Neural progenitor cell (in vitro differentiated cells): ENCODE data around the gene CCNK. TPM values are rescaled to one million over a fixed set of nuclear protein-coding genes. Genes with fewer than 3 reads are reported as not detected.

Source experiments
- DNase-seq: peaks from one replicate; pipeline ENCODE4 v3.0.0-alpha.2; 2016; ENCODE audit warnings: low spot score
- H2AFZ ChIP-seq: fragments of 200-600 bp; sonication (generic); replicated peaks from 2 replicates; pipeline ENCODE4 v1.6.1; 2016; ENCODE audit warnings: antibody characterized with exemption
- H3F3A ChIP-seq: fragments of 200-600 bp; sonication (generic); 2 replicates; pipeline ENCODE4 v1.6.1; 2016; ENCODE audit warnings: antibody characterized with exemption, low read depth
- H3K27ac ChIP-seq: fragments of 200-600 bp; sonication (generic); 2 replicates; pipeline ENCODE4 v1.5.1; 2016; ENCODE audit warnings: mild to moderate bottlenecking
- H3K27me3 ChIP-seq: fragments of 200-600 bp; sonication (generic); 2 replicates; pipeline ENCODE4 v1.6.1; 2016; ENCODE audit warnings: mild to moderate bottlenecking, moderate library complexity
- H3K36me3 ChIP-seq: fragments of 200-600 bp; sonication (generic); 2 replicates; pipeline ENCODE4 v1.5.1; 2016
- H3K4me1 ChIP-seq: fragments of 200-600 bp; sonication (generic); 2 replicates; pipeline ENCODE4 v1.6.1; 2016; ENCODE audit warnings: mixed run types
- H3K4me2 ChIP-seq: fragments of 200-600 bp; sonication (generic); 2 replicates; pipeline ENCODE4 v1.6.1; 2016
- H3K4me3 ChIP-seq: fragments of 200-600 bp; sonication (generic); 2 replicates; pipeline ENCODE4 v1.5.1; 2016
- H3K79me2 ChIP-seq: fragments of 200-600 bp; sonication (generic); 2 replicates; pipeline ENCODE4 v1.6.1; 2016; ENCODE audit warnings: low read depth
- H3K9ac ChIP-seq: fragments of 200-600 bp; sonication (generic); 2 replicates; pipeline ENCODE4 v1.6.1; 2016
- H3K9me3 ChIP-seq: fragments of 200-600 bp; sonication (generic); 2 replicates; pipeline ENCODE4 v1.5.1; 2016; ENCODE audit warnings: low read depth
- H4K20me1 ChIP-seq: fragments of 200-600 bp; sonication (generic); 2 replicates; pipeline ENCODE4 v1.6.1; 2016; ENCODE audit warnings: low read depth
- H3K27ac Mint-ChIP-seq: 3 replicates; pipeline ENCODE4 v1.8.0; 2021; ENCODE audit warnings: mixed read lengths
- H3K27me3 Mint-ChIP-seq: 2 replicates; pipeline ENCODE4 v1.8.0; 2022; ENCODE audit warnings: low read depth, mild to moderate bottlenecking, inconsistent platforms, moderate library complexity, mixed read lengths; ENCODE audit not compliant: insufficient read depth
- H3K36me3 Mint-ChIP-seq: 3 replicates; pipeline ENCODE4 v1.8.0; 2021; ENCODE audit warnings: mixed read lengths
- H3K4me1 Mint-ChIP-seq: 3 replicates; pipeline ENCODE4 v1.8.0; 2021; ENCODE audit warnings: mixed read lengths
- H3K4me3 Mint-ChIP-seq: 3 replicates; pipeline ENCODE4 v1.8.0; 2021; ENCODE audit warnings: mild to moderate bottlenecking, moderate library complexity, mixed read lengths
- H3K9me3 Mint-ChIP-seq: 3 replicates; pipeline ENCODE4 v1.8.0; 2020; ENCODE audit warnings: mixed read lengths
- EZH2 ChIP-seq: fragments of 200-600 bp; sonication (generic); IDR thresholded peaks from 2 replicates; pipeline ENCODE4 v1.6.1; 2017; ENCODE audit warnings: antibody characterized with exemption, mild to moderate bottlenecking, moderate library complexity
- EZH2phosphoT487 ChIP-seq: fragments of 200-600 bp; sonication (generic); IDR thresholded peaks from 2 replicates; pipeline ENCODE4 v1.6.1; 2017; ENCODE audit warnings: antibody characterized with exemption
- total RNA-seq: library from RNA; depleted of rRNA; stranded (reverse); fragments of >200 nt; gene quantifications from 2 replicates; pipeline ENCODE4 v1.2.3, GENCODE V29; 2015; ENCODE audit warnings: low replicate concordance
- TF ChIP-seq, protein P1 (sequence below): fragments of 200-600 bp; sonication (generic); IDR thresholded peaks from 2 replicates; pipeline ENCODE4 v1.5.1; 2017; ENCODE audit warnings: antibody characterized with exemption, mild to moderate bottlenecking

The CCNK gene
- total RNA-seq, 1 donor from 2014 or later: 19.0 TPM

GRCh38 chr14:99435327-99435726 is 45.9 kb upstream of the CCNK start:
- Mint-ChIP-seq H3K36me3 (peaks cover 34% of the 10 kb centered on the region), H3K4me1 (peaks cover 7% of the 10 kb centered on the region), H3K4me3 (no peak overlapping the region), H3K9me3 (no peaks in the 10 kb centered on the region), H3K27me3 (peaks cover 2% of the 10 kb centered on the region), H3K27ac (no peak overlapping the region)
- Histone ChIP-seq H3K27ac (no peak overlapping the region), H3K9ac (no peak overlapping the region), H3K4me1 (peaks cover 4% of the 10 kb centered on the region), H3K79me2 (no peaks in the 10 kb centered on the region), H3K36me3 (no peaks in the 10 kb centered on the region), H2AFZ (no peak overlapping the region), H3K9me3 (no peaks in the 10 kb centered on the region), H3K4me3 (no peak overlapping the region), H3K4me2 (no peak overlapping the region), H4K20me1 (peaks cover 22% of the 10 kb centered on the region), H3F3A (no peaks in the 10 kb centered on the region), H3K27me3 (no peaks in the 10 kb centered on the region)
- TF ChIP-seq, protein P1, sequence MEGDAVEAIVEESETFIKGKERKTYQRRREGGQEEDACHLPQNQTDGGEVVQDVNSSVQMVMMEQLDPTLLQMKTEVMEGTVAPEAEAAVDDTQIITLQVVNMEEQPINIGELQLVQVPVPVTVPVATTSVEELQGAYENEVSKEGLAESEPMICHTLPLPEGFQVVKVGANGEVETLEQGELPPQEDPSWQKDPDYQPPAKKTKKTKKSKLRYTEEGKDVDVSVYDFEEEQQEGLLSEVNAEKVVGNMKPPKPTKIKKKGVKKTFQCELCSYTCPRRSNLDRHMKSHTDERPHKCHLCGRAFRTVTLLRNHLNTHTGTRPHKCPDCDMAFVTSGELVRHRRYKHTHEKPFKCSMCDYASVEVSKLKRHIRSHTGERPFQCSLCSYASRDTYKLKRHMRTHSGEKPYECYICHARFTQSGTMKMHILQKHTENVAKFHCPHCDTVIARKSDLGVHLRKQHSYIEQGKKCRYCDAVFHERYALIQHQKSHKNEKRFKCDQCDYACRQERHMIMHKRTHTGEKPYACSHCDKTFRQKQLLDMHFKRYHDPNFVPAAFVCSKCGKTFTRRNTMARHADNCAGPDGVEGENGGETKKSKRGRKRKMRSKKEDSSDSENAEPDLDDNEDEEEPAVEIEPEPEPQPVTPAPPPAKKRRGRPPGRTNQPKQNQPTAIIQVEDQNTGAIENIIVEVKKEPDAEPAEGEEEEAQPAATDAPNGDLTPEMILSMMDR: no peak
- TF ChIP-seq EZH2phosphoT487 (no peak), EZH2 (no peak)
- DNase-seq: no peak

- no peak overlapping the region for H3K9ac ChIP-seq
- TF ChIP-seq EZH2phosphoT487 (no peak), EZH2 (no peak)
- TF ChIP-seq, protein P1: no peak
These were observed 44.7 kb upstream of the CCNK start for GRCh38 chr14:99436247-99437180.

DNA sequence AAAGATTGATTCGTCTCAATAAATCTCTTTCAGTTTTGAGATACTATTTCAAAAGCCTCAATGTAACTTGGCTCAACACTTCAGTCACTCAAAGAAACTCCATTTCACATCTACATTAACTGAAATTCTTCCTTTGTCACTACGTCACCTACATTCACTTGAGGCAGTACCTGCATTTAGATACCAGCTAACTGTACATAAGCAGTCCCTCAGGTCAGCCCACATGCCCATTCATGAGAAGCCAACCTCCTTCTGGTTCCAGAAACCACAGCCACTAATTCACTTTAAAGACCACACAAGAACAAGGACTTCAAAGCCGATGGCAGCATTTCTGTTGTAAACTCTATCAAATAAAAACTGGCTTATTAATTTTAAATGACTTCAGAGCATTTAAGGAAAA is 43.5 kb upstream of the CCNK start:
- Mint-ChIP-seq H3K4me1 (peaks cover 6% of the 10 kb centered on the region), H3K27ac (no peak overlapping the region), H3K27me3 (peaks cover 2% of the 10 kb centered on the region), H3K4me3 (no peak overlapping the region), H3K9me3 (no peaks in the 10 kb centered on the region), H3K36me3 (peaks cover 34% of the 10 kb centered on the region)
- no peak overlapping the region for H3K27ac ChIP-seq
- no peak overlapping the region for H3K4me2 ChIP-seq
- no peaks in the 10 kb centered on the region for H3F3A ChIP-seq
- no peak for DNase-seq
- peaks cover 4% of the 10 kb centered on the region for H4K20me1 ChIP-seq
- no peak overlapping the region for H3K9ac ChIP-seq
- no peaks in the 10 kb centered on the region for H3K9me3 ChIP-seq
- H3K79me2 ChIP-seq: no peaks in the 10 kb centered on the region
- no peak overlapping the region for H3K4me3 ChIP-seq
- no peaks in the 10 kb centered on the region for H3K27me3 ChIP-seq
- H3K4me1 ChIP-seq: peaks cover 3% of the 10 kb centered on the region
- no peaks in the 10 kb centered on the region for H3K36me3 ChIP-seq
- H2AFZ ChIP-seq: no peak overlapping the region
- TF ChIP-seq, protein P1: no peak
- no peak for TF ChIP-seq EZH2

More at GRCh38 chr14:99436247-99437180, 44.7 kb upstream of the CCNK start:
- Histone ChIP-seq H3K4me2 (no peak overlapping the region), H3K27me3 (no peaks in the 10 kb centered on the region), H3K27ac (no peak overlapping the region), H3K79me2 (no peaks in the 10 kb centered on the region), H2AFZ (no peak overlapping the region), H3K4me3 (no peak overlapping the region), H4K20me1 (peaks cover 12% of the 10 kb centered on the region), H3K4me1 (peaks cover 4% of the 10 kb centered on the region), H3F3A (no peaks in the 10 kb centered on the region), H3K36me3 (no peaks in the 10 kb centered on the region), H3K9me3 (no peaks in the 10 kb centered on the region)
- no peak for DNase-seq
- Mint-ChIP-seq H3K27ac (no peak overlapping the region), H3K27me3 (peaks cover 2% of the 10 kb centered on the region), H3K4me3 (no peak overlapping the region), H3K4me1 (peaks cover 8% of the 10 kb centered on the region), H3K36me3 (peaks cover 27% of the 10 kb centered on the region), H3K9me3 (no peaks in the 10 kb centered on the region)
